HL-60 (cell line): Measurements from ENCODE around the gene FARP1.

ENCODE experiments used
- CTCF ChIP-seq: IDR thresholded peaks from one replicate; pipeline ENCODE4 v1.5.1; 2011; ENCODE audit warnings: low read length, control low read depth, inconsistent platforms; ENCODE audit not compliant: insufficient read depth
- GABPA ChIP-seq: IDR thresholded peaks from 2 replicates; pipeline ENCODE4 v1.6.1; 2012; ENCODE audit warnings: low read depth
- POLR2AphosphoS5 ChIP-seq: IDR thresholded peaks from 2 replicates; pipeline ENCODE4 v1.6.1; 2012; ENCODE audit warnings: low read depth
- REST ChIP-seq: IDR thresholded peaks from 2 replicates; pipeline ENCODE4 v1.6.1; 2012; ENCODE audit warnings: low read depth; ENCODE audit not compliant: insufficient replicate concordance

- no peak for TF ChIP-seq CTCF
- TF ChIP-seq POLR2AphosphoS5 = no peak
- TF ChIP-seq REST = no peak
- TF ChIP-seq GABPA = no peak
These were observed 222.4 kb downstream of the FARP1 start for GRCh38 chr13:98365302-98365701.
